ENCODE measurements around the gene TVP23A. TPM values are rescaled to one million over a fixed set of nuclear protein-coding genes. Genes with fewer than 3 reads are reported as not detected.
"Not testable (repeated sequence)": the region's sequence is repeated elsewhere in the genome, so short reads cannot be mapped to it uniquely, and the experiment has no call there.

TVP23A gene
- total RNA-seq, 6 experiments from 2014 or later = not detected

- no peaks in the 10 kb centered on the region for H3K9me3 Mint-ChIP-seq
- H3K27ac Mint-ChIP-seq = no peak overlapping the region
- no peak for TF ChIP-seq CTCF (IDR thresholded peaks at IDR 0.05)
- H3K27me3 Mint-ChIP-seq (ENCODE audit: insufficient read depth) = peaks cover 23% of the 10 kb centered on the region
- H3K36me3 Mint-ChIP-seq (ENCODE audit: low read depth) = no peaks in the 10 kb centered on the region
- H3K4me3 Mint-ChIP-seq = no peak overlapping the region
- DNase-seq = no peak
- no peaks in the 10 kb centered on the region for H3K4me1 Mint-ChIP-seq (ENCODE audit: low read depth)
These were observed 10.4 kb downstream of the TVP23A start for GRCh38 chr16:10808218-10808617.

GRCh38 chr16:10806698-10807097, 11.9 kb downstream of the TVP23A start:
- no peak overlapping the region; the same call in 1 of the 2 replicates for H3K4me3 Mint-ChIP-seq
- DNase-seq = no peak
- H3K4me1 Mint-ChIP-seq (ENCODE audit: low read depth) = no peaks in the 10 kb centered on the region
- no peak for TF ChIP-seq CTCF (IDR thresholded peaks at IDR 0.05)
- H3K36me3 Mint-ChIP-seq (ENCODE audit: low read depth) = no peaks in the 10 kb centered on the region
- H3K27ac Mint-ChIP-seq = no peak overlapping the region
- H3K27me3 Mint-ChIP-seq (ENCODE audit: insufficient read depth) = peaks cover 24% of the 10 kb centered on the region
- H3K9me3 Mint-ChIP-seq = no peaks in the 10 kb centered on the region

DNA sequence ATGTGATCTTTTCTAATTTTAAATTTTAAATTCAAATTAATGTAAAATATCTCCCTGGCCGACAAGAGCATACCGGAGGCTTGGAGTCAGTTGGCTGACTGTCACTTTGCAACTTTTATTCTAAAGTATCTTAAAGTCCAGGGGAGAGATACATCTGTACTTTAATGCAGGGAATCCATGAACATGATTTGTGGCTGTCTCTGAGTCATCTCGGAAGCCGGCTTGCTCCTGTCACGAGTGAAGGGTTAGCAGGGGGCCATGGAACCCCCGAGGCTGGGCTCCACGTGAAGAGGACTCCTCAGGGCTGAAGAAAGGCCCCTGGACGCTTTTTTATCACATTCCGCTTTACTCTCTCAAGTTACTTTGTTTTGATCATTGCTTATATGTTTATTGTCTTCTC, 13.3 kb downstream of the TVP23A start:
- H3K36me3 Mint-ChIP-seq (ENCODE audit: low read depth) = no peaks in the 10 kb centered on the region
- no peaks in the 10 kb centered on the region for H3K4me1 Mint-ChIP-seq (ENCODE audit: low read depth)
- no peak for TF ChIP-seq CTCF (IDR thresholded peaks at IDR 0.05)
- H3K27ac Mint-ChIP-seq = no peak overlapping the region
- H3K27me3 Mint-ChIP-seq (ENCODE audit: insufficient read depth) = peaks cover 28% of the 10 kb centered on the region
- no peaks in the 10 kb centered on the region for H3K9me3 Mint-ChIP-seq
- no peak for DNase-seq
- H3K4me3 Mint-ChIP-seq = no peak overlapping the region

- no peak for TF ChIP-seq CTCF (IDR thresholded peaks at IDR 0.05)
- peaks cover 23% of the 10 kb centered on the region for H3K27me3 Mint-ChIP-seq (ENCODE audit: insufficient read depth)
- H3K4me1 Mint-ChIP-seq (ENCODE audit: low read depth) = no peaks in the 10 kb centered on the region
- H3K27ac Mint-ChIP-seq = no peak overlapping the region
- no peaks in the 10 kb centered on the region for H3K36me3 Mint-ChIP-seq (ENCODE audit: low read depth)
- no peak for DNase-seq
- H3K9me3 Mint-ChIP-seq = no peaks in the 10 kb centered on the region
- no peak overlapping the region for H3K4me3 Mint-ChIP-seq
These were observed 18.9 kb downstream of the TVP23A start for GRCh38 chr16:10799736-10800135.

- no peak overlapping the region for H3K27ac Mint-ChIP-seq
- H3K9me3 Mint-ChIP-seq = no peaks in the 10 kb centered on the region
- no peak for DNase-seq
- no peak overlapping the region for H3K4me3 Mint-ChIP-seq
- peaks cover 28% of the 10 kb centered on the region for H3K27me3 Mint-ChIP-seq (ENCODE audit: insufficient read depth)
- H3K4me1 Mint-ChIP-seq (ENCODE audit: low read depth) = no peaks in the 10 kb centered on the region
- no peaks in the 10 kb centered on the region for H3K36me3 Mint-ChIP-seq (ENCODE audit: low read depth)
- no peak for TF ChIP-seq CTCF (IDR thresholded peaks at IDR 0.05)
These were observed 27.5 kb downstream of the TVP23A start for GRCh38 chr16:10791048-10791447.

DNA sequence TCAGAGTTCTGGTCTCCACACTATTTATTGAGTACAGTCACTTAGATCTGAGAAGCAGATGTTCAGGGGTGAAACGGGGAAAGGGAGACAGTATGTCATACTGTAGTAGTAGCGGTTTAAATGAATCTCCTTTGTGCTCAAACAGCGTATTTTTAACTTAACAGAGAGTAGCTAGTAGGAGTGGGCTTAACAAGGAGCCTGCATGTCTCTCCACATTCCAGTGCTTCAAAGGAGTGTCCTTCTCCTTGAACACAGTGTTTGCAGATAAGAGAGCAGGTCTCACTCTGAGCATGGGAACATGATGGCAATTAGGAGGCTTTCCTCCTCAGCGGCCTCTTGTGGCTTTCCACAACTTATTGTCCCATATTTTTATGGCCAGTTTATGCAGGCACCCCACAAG, 30.0 kb downstream of the TVP23A start:
- not testable (repeated sequence) for H3K9me3 Mint-ChIP-seq; H3K27ac Mint-ChIP-seq; DNase-seq; H3K4me3 Mint-ChIP-seq; H3K4me1 Mint-ChIP-seq (ENCODE audit: low read depth); H3K36me3 Mint-ChIP-seq (ENCODE audit: low read depth)
- peaks cover 26% of the 10 kb centered on the region for H3K27me3 Mint-ChIP-seq (ENCODE audit: insufficient read depth)

Data from HFFc6 (cell line).